Gastroesophageal sphincter (tissue), 3 donors: Measurements from ENCODE around the gene SPI1.

Experiments
- CTCF ChIP-seq, 4 experiments: fragments of 200-600 bp in 2 of 4; fragments of 450-650 bp in 2 of 4; sonication (generic) in 1 of 4; IDR thresholded peaks; one replicate each; pipeline ENCODE4 v1.5.1; 2017 to 2019; ENCODE audit warnings: antibody characterized with exemption in 4 of 4, mild to moderate bottlenecking in 2 of 4, moderate library complexity in 2 of 4
- EP300 ChIP-seq: sonication (generic); formaldehyde crosslinking; IDR thresholded peaks from one replicate; pipeline ENCODE4 v1.6.1; 2017; ENCODE audit warnings: antibody characterized with exemption, mild to moderate bottlenecking
- POLR2A ChIP-seq, 2 donors: fragments of 450-650 bp; IDR thresholded peaks; one replicate each; pipeline ENCODE4 v1.6.1; 2017; ENCODE audit warnings: antibody characterized with exemption in 2 of 2, mild to moderate bottlenecking in 2 of 2, moderate library complexity in 1 of 2
- POLR2AphosphoS5 ChIP-seq: sonication (generic); formaldehyde crosslinking; IDR thresholded peaks from one replicate; pipeline ENCODE4 v1.6.1; 2017; ENCODE audit warnings: antibody characterized with exemption

- TF ChIP-seq CTCF (IDR thresholded peaks at IDR 0.05) (no peak), POLR2A (IDR thresholded peaks at IDR 0.05) (no peak), POLR2AphosphoS5 (no peak), EP300 (no peak)
Measured at GRCh38 chr11:47400768-47401279, 22.5 kb upstream of the SPI1 start.
